Measurements from ENCODE around the gene GPR153.
"Not testable (repeated sequence)": the region's sequence is repeated elsewhere in the genome, so short reads cannot be mapped to it uniquely, and the experiment has no call there.

DNA sequence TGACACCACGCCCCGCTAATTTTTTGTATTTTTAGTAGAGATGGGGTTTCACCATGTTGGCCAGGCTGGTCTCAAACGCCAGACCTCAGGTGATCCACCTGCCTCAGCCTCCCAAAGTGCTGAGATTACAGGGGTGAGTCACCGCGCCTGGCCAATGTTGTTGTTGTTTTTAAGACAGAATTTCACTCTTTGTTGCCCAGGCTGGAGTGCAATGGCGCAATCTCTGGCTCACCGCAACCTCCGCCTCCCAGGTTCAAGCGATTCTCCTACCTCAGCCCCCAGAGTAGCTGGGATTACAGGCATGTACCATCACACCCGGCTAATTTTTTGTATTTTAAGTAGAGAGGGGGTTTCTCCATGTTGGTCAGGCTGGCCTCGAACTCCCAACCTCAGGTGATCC lies 41.3 kb downstream of the GPR153 start:
- TF ChIP-seq, protein P1, sequence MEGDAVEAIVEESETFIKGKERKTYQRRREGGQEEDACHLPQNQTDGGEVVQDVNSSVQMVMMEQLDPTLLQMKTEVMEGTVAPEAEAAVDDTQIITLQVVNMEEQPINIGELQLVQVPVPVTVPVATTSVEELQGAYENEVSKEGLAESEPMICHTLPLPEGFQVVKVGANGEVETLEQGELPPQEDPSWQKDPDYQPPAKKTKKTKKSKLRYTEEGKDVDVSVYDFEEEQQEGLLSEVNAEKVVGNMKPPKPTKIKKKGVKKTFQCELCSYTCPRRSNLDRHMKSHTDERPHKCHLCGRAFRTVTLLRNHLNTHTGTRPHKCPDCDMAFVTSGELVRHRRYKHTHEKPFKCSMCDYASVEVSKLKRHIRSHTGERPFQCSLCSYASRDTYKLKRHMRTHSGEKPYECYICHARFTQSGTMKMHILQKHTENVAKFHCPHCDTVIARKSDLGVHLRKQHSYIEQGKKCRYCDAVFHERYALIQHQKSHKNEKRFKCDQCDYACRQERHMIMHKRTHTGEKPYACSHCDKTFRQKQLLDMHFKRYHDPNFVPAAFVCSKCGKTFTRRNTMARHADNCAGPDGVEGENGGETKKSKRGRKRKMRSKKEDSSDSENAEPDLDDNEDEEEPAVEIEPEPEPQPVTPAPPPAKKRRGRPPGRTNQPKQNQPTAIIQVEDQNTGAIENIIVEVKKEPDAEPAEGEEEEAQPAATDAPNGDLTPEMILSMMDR (IDR thresholded peaks at IDR 0.05; ENCODE audit: low read length) = not testable (repeated sequence)
- not testable (repeated sequence) for TF ChIP-seq EZH2 (IDR thresholded peaks at IDR 0.05; ENCODE audit: borderline replicate concordance, low read length)
